HL-60 (cell line): Measurements from ENCODE around the gene SLC27A5.
A peak's percentile ranks its signal among the peaks of the same experiment; 100 is the strongest.

Source experiments
- DNase-seq, 2 experiments: peaks; one replicate each; pipeline ENCODE4 v3.0.0-alpha.2; 2010 to 2020; ENCODE audit warnings: low read depth in 1 of 2, low spot score in 1 of 2
- H3K27ac ChIP-seq: fragments of 250-450 bp; sonication (Bioruptor Pico); replicated peaks from 2 replicates; pipeline ENCODE4 v1.5.1; 2020; ENCODE audit warnings: mild to moderate bottlenecking, moderate library complexity
- H3K27me3 ChIP-seq: fragments of 250-450 bp; sonication (Bioruptor Pico); 2 replicates; pipeline ENCODE4 v1.5.1; 2021; ENCODE audit warnings: mild to moderate bottlenecking, moderate library complexity; ENCODE audit not compliant: insufficient read depth, poor library complexity, severe bottlenecking
- H3K4me3 ChIP-seq: replicated peaks from 2 replicates; pipeline ENCODE4 v1.5.1; 2011; ENCODE audit warnings: mild to moderate bottlenecking, control low read depth, low read length; ENCODE audit not compliant: insufficient read depth
- CTCF ChIP-seq: IDR thresholded peaks from one replicate; pipeline ENCODE4 v1.5.1; 2011; ENCODE audit warnings: low read length, control low read depth, inconsistent platforms; ENCODE audit not compliant: insufficient read depth
- GABPA ChIP-seq: IDR thresholded peaks from 2 replicates; pipeline ENCODE4 v1.6.1; 2012; ENCODE audit warnings: low read depth
- POLR2AphosphoS5 ChIP-seq: IDR thresholded peaks from 2 replicates; pipeline ENCODE4 v1.6.1; 2012; ENCODE audit warnings: low read depth
- REST ChIP-seq: IDR thresholded peaks from 2 replicates; pipeline ENCODE4 v1.6.1; 2012; ENCODE audit warnings: low read depth; ENCODE audit not compliant: insufficient replicate concordance
- SPI1 ChIP-seq: IDR thresholded peaks from 2 replicates; pipeline ENCODE4 v1.6.1; 2012; ENCODE audit warnings: low read depth, mild to moderate bottlenecking, borderline replicate concordance

Gene SLC27A5

GRCh38 chr19:58475714-58476497, 35.9 kb downstream of the SLC27A5 start, which contains the start of gene ZNF446:
Gene ZNF446, plus strand, starts transcription at chr19:58476352. Its CDS starts 867 bp downstream, at chr19:58477219.
- 0 out of 2 replicates have a peak, but pooled peaks have one; percentile 76 for TF ChIP-seq POLR2AphosphoS5
- no peak for TF ChIP-seq CTCF
- peak; percentile 67; the same call in 1 of the 2 replicates for TF ChIP-seq GABPA
- TF ChIP-seq REST, result no peak
- no peaks in the 10 kb centered on the region for H3K27me3 ChIP-seq
- peak within 1 kb of the TSS; percentile 70 for H3K4me3 ChIP-seq
- DNase-seq, result peak; percentile 95 to 98
- peak within 1 kb of the TSS; percentile 79 for H3K27ac ChIP-seq

- Histone ChIP-seq H3K27me3 (no peaks in the 10 kb centered on the region), H3K27ac (peak overlapping the region; percentile 79), H3K4me3 (peak overlapping the region; percentile 70)
- DNase-seq, result peak in 1 of 2 experiments; percentile 36
- no peak for TF ChIP-seq POLR2AphosphoS5
- TF ChIP-seq REST, result no peak
- TF ChIP-seq GABPA, result no peak
- TF ChIP-seq SPI1, result no peak
- no peak for TF ChIP-seq CTCF
Observed at GRCh38 chr19:58474997-58475713, 36.6 kb downstream of the SLC27A5 start.

GRCh38 chr19:58474291-58474996, 37.3 kb downstream of the SLC27A5 start:
- Histone ChIP-seq H3K4me3 (no peak overlapping the region), H3K27me3 (no peaks in the 10 kb centered on the region), H3K27ac (no peak overlapping the region; the same call in 1 of the 2 replicates)
- TF ChIP-seq REST (no peak), POLR2AphosphoS5 (no peak), GABPA (no peak), SPI1 (no peak), CTCF (no peak)
- no peak for DNase-seq
